NOMO-1 (cell line): ENCODE results near the gene TRIM68.

Experiments
- DNase-seq, 2 experiments: peaks; one replicate each; lab custom pipeline; 2025; ENCODE audit not compliant: unreplicated experiment in 2 of 2; lab: John Stamatoyannopoulos, UW

Gene TRIM68, protein sequence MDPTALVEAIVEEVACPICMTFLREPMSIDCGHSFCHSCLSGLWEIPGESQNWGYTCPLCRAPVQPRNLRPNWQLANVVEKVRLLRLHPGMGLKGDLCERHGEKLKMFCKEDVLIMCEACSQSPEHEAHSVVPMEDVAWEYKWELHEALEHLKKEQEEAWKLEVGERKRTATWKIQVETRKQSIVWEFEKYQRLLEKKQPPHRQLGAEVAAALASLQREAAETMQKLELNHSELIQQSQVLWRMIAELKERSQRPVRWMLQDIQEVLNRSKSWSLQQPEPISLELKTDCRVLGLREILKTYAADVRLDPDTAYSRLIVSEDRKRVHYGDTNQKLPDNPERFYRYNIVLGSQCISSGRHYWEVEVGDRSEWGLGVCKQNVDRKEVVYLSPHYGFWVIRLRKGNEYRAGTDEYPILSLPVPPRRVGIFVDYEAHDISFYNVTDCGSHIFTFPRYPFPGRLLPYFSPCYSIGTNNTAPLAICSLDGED

DNA sequence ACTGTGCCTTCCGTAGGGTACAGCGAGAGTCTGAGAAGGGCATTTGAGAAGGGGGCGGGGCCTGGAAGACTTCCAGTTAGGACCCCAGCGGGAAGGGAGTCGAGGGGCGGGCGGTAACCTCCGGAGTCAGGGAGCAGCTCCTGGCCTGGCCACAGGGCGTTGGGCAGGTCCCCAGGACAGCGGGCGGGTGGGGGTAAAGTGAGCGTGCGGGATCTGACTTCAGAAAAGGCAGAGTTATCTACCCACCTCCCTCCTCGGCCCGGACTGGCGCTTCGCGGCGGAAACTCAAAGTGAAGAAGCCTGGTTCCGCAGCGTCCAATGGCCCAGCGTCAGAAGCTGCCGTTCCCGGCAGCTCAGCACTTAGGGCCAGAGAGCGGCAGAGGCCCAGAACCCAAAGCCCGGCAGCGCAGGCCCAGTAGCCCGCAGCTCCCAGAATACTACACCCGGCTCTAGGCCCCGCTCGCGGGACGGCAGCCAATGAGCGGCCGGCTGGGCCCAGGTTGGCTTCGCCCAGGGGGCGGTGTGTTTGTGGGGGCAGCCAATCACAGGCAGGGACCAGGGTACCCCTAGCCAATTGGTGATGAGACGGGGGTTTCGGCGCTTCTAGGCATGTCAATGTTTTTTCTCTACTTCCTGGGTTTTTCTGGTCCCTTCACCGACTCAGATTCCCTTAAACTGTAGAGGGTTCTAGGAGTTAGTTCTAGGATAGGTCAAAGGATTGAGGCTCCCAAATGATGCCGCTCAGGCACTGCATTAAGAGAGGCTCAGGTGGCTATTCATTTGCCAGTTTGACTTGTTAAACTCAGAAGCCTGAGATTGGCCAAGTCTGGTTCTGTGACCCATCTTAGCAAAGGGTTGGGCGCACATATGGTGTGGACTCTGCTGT is at the start of gene TRIM68:
Gene TRIM68, minus strand, starts transcription at position 451 of the 886 bp plus-strand sequence. CDS start 2,727 bp downstream, outside the sequence.
- peak; percentile 89 to 94 for DNase-seq

DNA sequence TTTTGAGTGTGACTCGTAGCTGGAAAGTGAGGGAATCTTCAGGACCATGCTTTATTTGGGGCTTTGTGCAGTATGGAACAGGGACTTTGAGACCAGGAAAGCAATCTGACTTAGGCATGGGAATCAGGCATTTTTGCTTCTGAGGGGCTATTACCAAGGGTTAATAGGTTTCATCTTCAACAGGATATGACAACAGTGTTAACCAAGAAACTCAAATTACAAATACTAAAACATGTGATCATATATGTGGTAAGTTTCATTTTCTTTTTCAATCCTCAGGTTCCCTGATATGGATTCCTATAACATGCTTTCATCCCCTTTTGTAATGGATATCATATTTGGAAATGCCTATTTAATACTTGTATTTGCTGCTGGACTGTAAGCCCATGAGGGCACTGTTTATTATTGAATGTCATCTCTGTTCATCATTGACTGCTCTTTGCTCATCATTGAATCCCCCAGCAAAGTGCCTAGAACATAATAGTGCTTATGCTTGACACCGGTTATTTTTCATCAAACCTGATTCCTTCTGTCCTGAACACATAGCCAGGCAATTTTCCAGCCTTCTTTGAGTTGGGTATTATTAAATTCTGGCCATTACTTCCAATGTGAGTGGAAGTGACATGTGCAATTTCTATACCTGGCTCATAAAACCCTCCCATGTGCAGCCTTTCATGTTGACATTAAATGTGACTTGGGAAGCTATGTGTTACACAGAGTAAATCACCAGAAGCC is 46.8 kb upstream of the TRIM68 start:
- no peak for DNase-seq

DNA sequence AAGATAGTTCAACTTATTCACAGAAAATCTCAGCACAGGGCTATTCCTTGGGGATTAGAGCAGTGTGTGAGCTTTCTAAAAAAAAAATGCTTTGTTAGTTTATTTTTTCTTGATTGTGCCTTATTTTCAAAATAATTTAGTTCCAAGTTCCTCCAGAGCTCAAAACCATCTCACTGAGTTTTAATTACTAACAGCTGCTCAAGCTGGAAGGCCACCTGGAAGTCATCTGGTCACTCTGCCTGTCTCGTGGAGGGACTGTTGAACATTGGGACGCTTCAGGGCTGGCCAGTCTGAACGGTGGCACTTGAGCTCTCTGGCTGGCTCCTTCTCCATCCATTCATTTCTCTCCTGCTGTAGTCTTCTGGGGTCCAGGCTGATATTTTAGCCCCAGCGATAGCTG is 39.7 kb upstream of the TRIM68 start:
- DNase-seq, result no peak

DNA sequence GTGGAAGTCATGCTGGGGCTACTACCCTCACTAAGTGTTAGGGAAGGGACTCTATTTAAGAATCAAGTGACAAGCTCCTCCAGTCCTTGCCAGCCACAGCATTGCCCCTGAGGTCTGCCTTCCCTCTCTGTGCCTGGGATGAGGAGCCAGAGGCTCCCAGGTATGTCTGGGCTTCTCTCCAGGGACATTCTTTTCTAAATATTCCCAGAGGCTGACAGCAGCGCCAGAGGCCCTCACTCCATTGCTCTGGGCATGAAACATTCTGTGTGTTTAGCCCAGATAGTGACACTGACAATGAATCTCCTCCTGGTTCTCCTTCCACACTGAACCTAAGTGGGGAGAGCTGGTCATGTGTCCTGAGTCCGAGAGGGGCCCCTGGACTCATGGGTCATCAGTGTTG is 37.9 kb upstream of the TRIM68 start:
- no peak for DNase-seq

DNA sequence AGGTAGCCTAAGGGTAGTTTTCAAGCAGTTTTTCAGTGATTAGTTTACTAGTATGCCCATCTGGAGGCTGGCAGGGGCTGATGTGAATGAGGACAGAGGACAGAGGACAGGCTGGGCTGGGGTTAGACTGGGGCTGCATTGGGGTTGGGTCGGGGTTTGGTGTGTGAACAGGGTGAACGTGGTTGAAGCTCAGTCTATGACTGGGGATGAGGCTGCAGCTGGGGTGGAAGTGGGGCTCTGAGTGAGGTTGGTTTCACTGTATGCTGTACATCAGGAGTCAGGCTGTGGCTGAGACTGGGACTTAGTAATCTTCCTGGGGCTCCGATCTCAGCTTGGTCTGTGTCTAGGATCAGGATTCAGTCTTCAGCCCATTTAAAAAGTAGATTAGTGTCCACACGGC is 36.2 kb upstream of the TRIM68 start:
- no peak for DNase-seq

DNA sequence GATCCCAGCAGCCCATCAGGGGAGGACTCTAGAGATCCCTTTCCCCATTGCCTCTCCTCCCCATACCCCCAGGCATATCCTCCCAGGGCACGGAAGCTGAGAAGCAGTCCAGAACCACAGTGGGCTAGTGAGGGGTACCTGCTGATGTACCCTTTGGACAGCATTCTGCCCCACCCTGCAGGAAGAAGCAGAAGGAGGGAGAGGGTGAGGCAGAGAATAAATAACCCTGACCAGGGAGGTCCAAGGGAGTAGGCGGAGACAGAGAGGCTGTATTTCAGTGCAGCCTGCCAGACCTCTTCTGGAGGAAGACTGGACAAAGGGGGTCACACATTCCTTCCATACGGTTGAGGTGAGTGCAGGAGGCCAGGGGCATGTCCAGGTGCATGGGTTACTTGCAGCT is 35.7 kb upstream of the TRIM68 start, which contains the start of gene OR51E1:
Gene OR51E1, plus strand, starts transcription at position 301 of the 400 bp plus-strand sequence. CDS start 8,545 bp downstream, outside the sequence.
- DNase-seq, result no peak

DNA sequence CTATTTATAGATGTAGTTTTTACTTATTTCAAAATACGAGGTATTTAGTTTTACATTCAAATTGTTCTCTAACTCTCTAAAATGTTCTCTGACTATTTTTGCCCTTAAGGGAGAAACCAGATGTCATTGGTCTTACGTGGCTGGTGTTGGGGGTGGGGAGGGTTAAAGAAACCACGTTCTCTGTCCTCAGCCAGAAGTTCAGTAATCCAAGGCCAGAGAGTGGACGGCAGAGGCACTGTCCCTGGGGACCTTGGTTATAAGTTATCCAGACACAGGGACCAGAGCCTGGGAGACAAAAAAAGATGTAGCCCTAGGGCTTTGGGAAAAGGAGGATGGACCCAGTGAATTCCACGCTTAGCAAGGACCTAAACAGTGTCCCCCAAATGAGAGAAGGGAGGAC is 35.0 kb upstream of the TRIM68 start:
- DNase-seq, result no peak

DNA sequence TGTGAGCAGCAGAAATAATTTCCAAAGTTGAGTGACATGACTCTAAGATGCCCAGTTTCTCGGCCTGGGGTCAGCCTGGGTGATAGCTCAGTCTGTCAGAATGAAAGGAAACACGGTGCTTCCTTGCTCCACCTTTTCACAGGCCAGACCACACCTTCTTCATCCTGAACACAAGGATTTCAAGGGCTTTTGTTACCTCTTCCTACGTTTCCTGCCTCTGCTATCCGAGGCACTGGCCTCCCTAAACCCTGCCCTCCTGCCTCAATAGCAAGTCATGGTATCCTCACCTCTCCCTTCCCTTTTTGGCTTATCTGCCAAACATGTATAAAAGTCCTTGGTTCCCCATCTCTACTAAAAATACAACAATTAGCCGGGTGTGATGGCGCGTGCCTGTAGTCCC is 34.0 kb upstream of the TRIM68 start:
- DNase-seq, result no peak

DNA sequence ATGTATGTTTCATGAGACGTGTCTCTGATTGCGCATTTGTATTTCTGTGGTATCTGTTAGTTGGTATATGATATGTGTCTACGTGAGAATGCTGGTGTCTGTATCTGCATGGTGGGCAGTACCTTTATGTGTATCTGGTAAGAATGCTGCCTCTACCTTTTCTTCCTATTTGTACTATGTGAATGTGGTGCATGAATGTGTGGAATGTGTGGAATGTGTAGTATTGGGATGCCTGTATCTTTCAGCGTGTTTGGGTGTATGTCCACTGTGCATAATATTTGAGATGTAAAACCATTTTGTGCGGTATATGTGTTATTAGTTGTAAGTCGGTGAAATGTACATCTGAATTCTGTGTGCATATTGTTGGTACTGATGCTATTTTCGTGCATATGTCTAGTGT is 33.5 kb upstream of the TRIM68 start:
- DNase-seq, result no peak

DNA sequence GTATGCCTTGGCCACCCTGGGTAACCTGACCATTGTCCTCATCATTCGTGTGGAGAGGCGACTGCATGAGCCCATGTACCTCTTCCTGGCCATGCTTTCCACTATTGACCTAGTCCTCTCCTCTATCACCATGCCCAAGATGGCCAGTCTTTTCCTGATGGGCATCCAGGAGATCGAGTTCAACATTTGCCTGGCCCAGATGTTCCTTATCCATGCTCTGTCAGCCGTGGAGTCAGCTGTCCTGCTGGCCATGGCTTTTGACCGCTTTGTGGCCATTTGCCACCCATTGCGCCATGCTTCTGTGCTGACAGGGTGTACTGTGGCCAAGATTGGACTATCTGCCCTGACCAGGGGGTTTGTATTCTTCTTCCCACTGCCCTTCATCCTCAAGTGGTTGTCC is 31.9 kb upstream of the TRIM68 start:
- DNase-seq, result no peak

DNA sequence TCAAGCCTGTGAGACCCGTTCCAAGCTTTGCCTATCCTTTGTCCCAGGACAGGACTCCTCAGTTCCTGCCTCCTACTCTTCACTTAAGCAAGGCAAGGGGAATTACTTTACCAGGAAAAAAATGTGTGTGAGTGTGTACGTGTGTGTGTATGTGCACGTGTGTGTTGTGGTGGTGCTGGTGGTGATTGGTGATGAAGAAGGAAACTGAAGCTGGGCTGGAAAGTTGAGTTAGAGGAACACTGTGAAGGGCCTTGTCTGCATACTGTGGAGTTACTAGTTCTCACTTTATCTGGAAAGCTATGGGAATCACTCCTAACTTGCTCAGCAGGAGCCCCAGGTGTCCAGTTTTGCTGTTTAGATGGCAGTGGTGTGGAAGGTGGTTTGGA is 29.6 kb upstream of the TRIM68 start:
- no peak for DNase-seq

DNA sequence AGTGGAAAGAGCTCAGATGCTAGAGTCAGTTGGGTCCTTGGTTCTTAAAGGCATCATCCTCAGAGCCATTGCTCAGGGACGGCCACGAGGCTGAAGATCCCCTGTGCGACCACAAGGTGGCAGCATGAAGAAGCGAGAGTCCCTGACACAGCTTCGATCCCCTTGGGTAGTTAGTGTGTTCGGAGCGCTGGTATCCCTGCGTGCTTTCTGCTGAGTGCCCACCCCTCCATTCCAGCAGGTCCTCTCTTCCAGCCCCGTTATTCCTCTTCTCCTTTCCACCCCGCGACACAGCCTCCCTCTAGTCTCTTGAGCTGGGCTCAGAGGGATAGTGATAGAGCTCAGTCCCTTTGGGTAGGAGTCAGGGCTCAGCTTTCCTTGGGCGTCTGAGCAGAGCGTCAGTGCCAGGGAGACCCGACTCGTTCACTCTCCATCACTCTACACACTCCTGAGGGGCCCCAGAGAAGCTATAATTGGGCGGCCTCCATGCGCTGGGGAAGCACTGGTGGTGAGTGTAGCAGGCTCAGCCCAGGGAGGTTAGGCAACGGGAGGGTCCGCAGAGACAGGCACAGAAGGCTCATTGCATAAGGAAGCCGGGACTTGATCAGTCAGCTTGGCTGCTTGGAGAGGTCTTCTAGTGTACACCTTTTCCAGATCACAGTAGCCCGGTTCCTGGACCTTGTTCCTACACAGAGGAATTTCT is 29.1 kb upstream of the TRIM68 start, which contains the start of gene OR51D1:
Gene OR51D1, plus strand, starts transcription at position 516 of the 700 bp plus-strand sequence. CDS start 2,314 bp downstream, outside the sequence.
- peak; percentile 8 to 53 for DNase-seq

DNA sequence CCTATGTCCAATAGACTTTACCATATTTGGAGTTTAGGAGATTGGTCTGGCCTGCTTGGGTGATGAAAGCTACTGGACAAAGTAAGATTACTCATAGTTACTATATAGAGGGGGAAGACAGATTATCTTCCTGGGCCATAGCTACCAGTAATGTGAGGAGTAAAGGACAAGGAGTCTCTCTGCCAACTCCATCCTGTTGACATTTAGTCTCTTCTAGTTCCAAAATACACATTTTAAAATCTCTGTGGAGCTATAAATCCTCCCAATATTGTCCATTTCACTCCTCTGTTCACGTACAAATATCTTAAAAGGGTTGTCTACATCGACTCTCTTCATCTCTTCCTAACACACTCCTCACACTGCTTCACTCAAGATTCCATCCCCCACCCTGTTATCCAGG is 28.1 kb upstream of the TRIM68 start:
- DNase-seq, result no peak

DNA sequence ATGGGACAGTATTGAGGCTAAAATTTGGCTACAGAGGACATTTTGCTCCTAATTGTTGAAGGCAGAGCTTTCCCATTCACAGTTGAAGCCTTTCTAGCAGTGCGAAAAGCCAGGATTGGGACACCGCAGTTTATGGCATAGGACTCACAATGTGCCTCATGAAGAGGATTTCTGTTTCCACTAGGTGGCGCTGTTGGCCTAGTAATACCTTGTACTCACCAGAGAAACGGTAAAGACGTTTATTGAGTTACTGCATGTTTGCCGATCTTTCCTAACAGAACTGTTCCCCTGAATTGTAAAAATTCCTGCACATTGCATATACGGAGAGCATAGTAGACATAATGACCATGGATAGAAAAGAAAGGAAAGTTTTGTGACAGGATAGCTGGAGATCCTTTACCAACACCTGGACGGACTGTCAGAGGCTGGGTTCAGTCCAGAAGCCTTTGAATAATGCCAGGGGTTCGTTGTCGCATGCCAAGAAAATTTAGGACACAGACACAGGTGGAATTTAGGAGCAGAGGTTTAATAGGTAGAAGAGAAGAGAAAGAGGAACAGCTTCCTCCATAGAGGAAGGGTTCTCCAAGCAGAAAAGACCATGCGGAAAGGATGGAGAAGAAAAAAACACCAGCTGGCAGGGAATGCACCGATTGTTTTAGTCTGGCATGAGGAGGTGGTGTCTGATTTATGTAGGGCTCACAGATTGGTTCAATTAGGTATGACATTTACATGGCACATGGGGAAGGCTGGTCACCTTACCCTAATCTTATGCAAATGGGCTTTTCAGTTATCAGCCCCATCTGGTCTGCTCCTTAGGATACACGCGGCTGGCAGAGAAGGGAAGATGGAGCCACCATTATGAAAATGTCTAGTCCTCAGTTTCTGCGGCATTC is 18.4 kb upstream of the TRIM68 start:
- peak in 1 of 2 experiments; percentile 55 for DNase-seq

DNA sequence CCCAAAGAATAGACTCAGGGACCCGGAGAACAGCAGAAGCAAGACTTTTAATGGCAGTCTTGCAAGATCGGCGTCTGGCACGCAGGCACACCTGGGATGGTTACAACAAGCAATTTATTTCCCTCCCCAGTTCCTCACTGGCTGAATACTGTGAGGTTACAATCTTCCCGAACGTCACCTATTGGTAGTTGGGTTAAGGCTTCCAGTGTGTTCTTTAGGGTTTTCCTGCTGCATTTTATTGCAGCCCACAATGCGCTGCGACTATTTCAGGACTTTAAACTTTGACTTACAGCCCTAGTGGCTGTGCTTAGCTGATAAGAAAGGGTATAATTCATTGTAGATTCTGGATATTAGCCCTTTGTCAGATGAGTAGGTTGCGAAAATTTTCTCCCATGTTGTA is 11.5 kb upstream of the TRIM68 start:
- DNase-seq, result no peak

DNA sequence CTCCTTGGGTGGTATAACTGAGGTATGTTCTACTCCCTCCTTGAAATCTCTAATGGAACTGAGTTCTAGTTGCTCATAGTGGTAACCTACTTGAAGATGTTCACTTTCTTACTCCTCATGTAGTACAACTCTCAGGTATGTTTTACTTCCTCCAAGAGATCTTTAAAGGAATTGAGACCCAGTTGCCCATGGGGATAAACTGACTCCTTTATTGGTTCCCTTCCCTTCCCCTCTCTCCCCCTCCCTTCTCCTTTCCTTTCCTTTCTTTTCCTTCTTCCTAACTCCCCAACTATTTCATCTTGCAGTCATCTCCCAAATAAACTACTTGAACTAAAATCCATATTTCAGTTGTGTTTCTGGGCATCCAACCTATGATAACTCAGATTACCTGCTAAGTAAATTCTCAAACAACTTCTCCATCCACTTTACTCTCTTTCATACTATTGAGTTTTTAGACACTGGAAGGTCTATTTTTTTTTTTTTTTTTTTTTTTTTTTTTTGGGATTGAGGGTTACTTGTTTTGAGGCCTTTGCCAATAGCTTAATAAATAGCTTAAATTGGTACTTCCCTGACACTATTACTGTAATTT is 7.9 kb upstream of the TRIM68 start:
- DNase-seq, result no peak

DNA sequence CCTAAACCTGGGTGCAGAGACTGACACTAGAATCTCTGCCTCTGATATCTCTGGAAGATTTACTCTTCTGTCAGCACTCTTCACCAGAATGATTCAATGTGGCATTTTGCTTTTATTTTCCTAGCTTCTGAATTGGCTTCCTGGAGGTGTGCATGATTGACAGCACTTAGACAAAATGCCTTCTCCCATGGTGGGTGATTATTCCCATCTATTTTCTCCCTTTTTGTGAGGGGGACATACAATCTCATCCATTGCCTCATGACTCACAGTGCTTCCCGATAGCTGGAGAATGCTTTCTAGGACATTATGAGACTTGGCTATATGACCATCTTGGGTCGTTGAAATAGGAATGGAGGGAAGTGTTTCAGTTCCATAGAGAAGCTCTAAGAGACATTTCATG is 4.0 kb upstream of the TRIM68 start:
- no peak for DNase-seq

DNA sequence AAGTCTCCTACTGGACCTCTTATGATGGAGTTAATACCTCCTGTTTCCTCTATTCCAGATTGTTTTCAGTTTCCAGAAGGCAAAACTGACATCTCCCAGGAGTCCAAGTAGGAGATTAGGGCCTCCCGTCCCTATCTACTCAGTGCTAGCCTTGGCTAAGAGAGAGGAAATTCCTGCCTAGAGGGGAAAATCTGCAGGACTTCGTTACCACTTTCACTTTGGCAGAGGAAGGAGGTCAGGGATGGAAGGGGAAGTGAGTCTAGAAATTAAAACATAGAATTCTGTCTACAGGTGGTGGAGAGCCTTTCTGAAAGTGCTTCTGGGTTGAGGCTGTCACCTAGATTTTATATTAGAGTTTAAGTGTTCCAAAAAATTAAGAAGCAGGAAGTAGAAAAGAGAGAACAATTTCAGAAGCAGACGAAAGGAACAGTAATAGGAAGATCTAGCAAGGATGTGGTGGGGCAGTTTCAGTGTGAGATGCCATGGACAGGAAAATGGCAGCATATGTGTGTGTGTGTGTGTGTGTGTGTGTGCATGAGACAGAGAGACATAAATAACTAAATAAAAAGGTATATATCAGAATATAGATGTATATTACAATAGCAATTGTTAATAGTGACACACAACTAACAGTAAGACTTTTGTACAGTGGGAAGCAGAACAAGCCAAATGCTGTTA is 2.4 kb upstream of the TRIM68 start:
- peak in 1 of 2 experiments; percentile 7 for DNase-seq
